SK-N-SH (cell line): ENCODE results near the gene SUPT5H. TPM values are rescaled to one million over a fixed set of nuclear protein-coding genes. Genes with fewer than 3 reads are reported as not detected.

Source experiments
- CTCF ChIA-PET: fragments of 300-600, 350-600 bp; formaldehyde crosslinking; extraction: SDS; loops from one replicate; lab custom pipeline; 2021; lab: Yijun Ruan, JAX
- POLR2A ChIA-PET: fragments of 350-600 bp; sonication (Branson Sonifier 250); formaldehyde crosslinking; extraction: SDS; loops from one replicate; lab custom pipeline; 2020; ENCODE audit warnings: antibody characterized with exemption, inconsistent platforms; lab: Yijun Ruan, JAX
- DNase-seq: peaks from one replicate; pipeline ENCODE4 v3.0.0; 2012
- H2AFZ ChIP-seq: fragments of 200-600 bp; sonication (generic); 2 replicates; pipeline ENCODE4 v1.8.1; 2016; ENCODE audit warnings: antibody characterized with exemption, mild to moderate bottlenecking, low read depth
- H3F3A ChIP-seq: fragments of 200-600 bp; sonication (generic); replicated peaks from 2 replicates; pipeline ENCODE3; 2016; ENCODE audit warnings: antibody characterized with exemption, mild to moderate bottlenecking; ENCODE audit not compliant: insufficient read depth
- H3K27ac ChIP-seq, 2 experiments: fragments of 200-500 bp in 1 of 2; fragments of 200-600 bp in 1 of 2; sonication (Bioruptor generic) in 1 of 2; sonication (generic), shearing (Covaris generic) in 1 of 2; 2 replicates each; pipeline versions ENCODE4 v1.5.1 to v1.6.1; 2014 to 2016; ENCODE audit warnings: low read depth in 2 of 2, inconsistent platforms in 1 of 2, low read length in 1 of 2, mild to moderate bottlenecking in 1 of 2, mixed read lengths in 1 of 2
- H3K27me3 ChIP-seq: fragments of 200-600 bp; sonication (generic), shearing (Covaris generic); 2 replicates; pipeline ENCODE4 v1.6.1; 2016; ENCODE audit warnings: mixed run types; ENCODE audit not compliant: insufficient read depth
- H3K36me3 ChIP-seq, 2 experiments: fragments of 200-500 bp in 1 of 2; fragments of 200-600 bp in 1 of 2; sonication (Bioruptor generic) in 1 of 2; sonication (generic) in 1 of 2; replicated peaks in 1 of 2; 2 replicates each; pipeline versions ENCODE3 to v1.5.1; 2014 to 2016; ENCODE audit warnings: low read length in 1 of 2, mild to moderate bottlenecking in 1 of 2; ENCODE audit not compliant: insufficient read depth in 2 of 2, control insufficient read depth in 1 of 2
- H3K4me1 ChIP-seq, 2 experiments: fragments of 200-500 bp in 1 of 2; fragments of 200-600 bp in 1 of 2; sonication (Bioruptor generic) in 1 of 2; sonication (generic), shearing (Covaris generic) in 1 of 2; 2 replicates each; pipeline versions ENCODE4 v1.5.1 to v1.6.1; 2014 to 2016; ENCODE audit warnings: low read depth in 1 of 2, low read length in 1 of 2, mixed run types in 1 of 2; ENCODE audit not compliant: insufficient read depth in 2 of 2, control insufficient read depth in 1 of 2
- H3K4me2 ChIP-seq: fragments of 200-600 bp; sonication (generic), shearing (Covaris generic); 2 replicates; pipeline ENCODE4 v1.6.1; 2017; ENCODE audit warnings: mixed run types
- H3K4me3 ChIP-seq, 2 experiments: fragments of 200-500 bp in 1 of 2; fragments of 200-600 bp in 1 of 2; sonication (Bioruptor generic) in 1 of 2; sonication (generic), shearing (Covaris generic) in 1 of 2; 2 replicates each; pipeline versions ENCODE4 v1.5.1 to v1.8.1; 2014 to 2016; ENCODE audit warnings: low read depth in 2 of 2, inconsistent platforms in 1 of 2, low read length in 1 of 2, mild to moderate bottlenecking in 1 of 2, mixed read lengths in 1 of 2, moderate library complexity in 1 of 2
- H3K79me2 ChIP-seq: fragments of 200-600 bp; sonication (generic); 2 replicates; pipeline ENCODE4 v1.8.1; 2017; ENCODE audit warnings: mild to moderate bottlenecking; ENCODE audit not compliant: insufficient read depth
- H3K9ac ChIP-seq: fragments of 200-600 bp; sonication (generic); 2 replicates; pipeline ENCODE4 v1.6.1; 2017; ENCODE audit warnings: mixed run types
- H3K9me2 ChIP-seq: fragments of 200-600 bp; sonication (generic); 2 replicates; pipeline ENCODE4 v1.6.1; 2017; ENCODE audit warnings: mixed run types
- H3K9me3 ChIP-seq: fragments of 200-600 bp; sonication (generic); 2 replicates; pipeline ENCODE4 v1.6.1; 2017; ENCODE audit warnings: mixed run types, mild to moderate bottlenecking, moderate library complexity
- H4K20me1 ChIP-seq: fragments of 200-600 bp; sonication (generic); 2 replicates; pipeline ENCODE4 v1.6.1; 2017; ENCODE audit warnings: mild to moderate bottlenecking, mixed run types; ENCODE audit not compliant: insufficient read depth
- CHD2 ChIP-seq: fragments of 150-350 bp; IDR thresholded peaks from 2 replicates; pipeline ENCODE4 v1.6.1; 2018; ENCODE audit warnings: low read length; ENCODE audit not compliant: partially characterized antibody
- ELF1 ChIP-seq: IDR thresholded peaks from 2 replicates; pipeline ENCODE4 v1.4.0; 2012
- EP300 ChIP-seq, 2 experiments: IDR thresholded peaks; 2 replicates each; pipeline versions ENCODE4 v1.4.0 to v1.6.1; 2012; ENCODE audit warnings: borderline replicate concordance in 1 of 2, low read depth in 1 of 2, low read length in 1 of 2
- EZH2phosphoT487 ChIP-seq: fragments of 200-600 bp; sonication (generic); IDR thresholded peaks from 2 replicates; pipeline ENCODE4 v1.6.1; 2017; ENCODE audit warnings: low read depth, mixed run types, mild to moderate bottlenecking, antibody characterized with exemption, moderate library complexity, borderline replicate concordance
- FOSL2 ChIP-seq: IDR thresholded peaks from 2 replicates; pipeline ENCODE4 v1.4.0; 2012; ENCODE audit warnings: low read depth, mild to moderate bottlenecking, moderate library complexity, borderline replicate concordance
- FOXJ3 ChIP-seq: sonication (generic); formaldehyde crosslinking; IDR thresholded peaks from 2 replicates; pipeline ENCODE4 v1.5.1; 2020; ENCODE audit warnings: mild to moderate bottlenecking, missing genetic modification reagents
- GABPA ChIP-seq: IDR thresholded peaks from 2 replicates; pipeline ENCODE4 v1.4.0; 2012; ENCODE audit warnings: low read depth, mild to moderate bottlenecking
- JUND ChIP-seq: IDR thresholded peaks from 2 replicates; pipeline ENCODE4 v1.4.0; 2012
- MEF2A ChIP-seq: IDR thresholded peaks from 2 replicates; pipeline ENCODE4 v1.4.0; 2012; ENCODE audit warnings: low read depth, borderline replicate concordance
- MXI1 ChIP-seq: IDR thresholded peaks from 2 replicates; pipeline ENCODE4 v1.6.1; 2012; ENCODE audit warnings: mild to moderate bottlenecking, low read depth, low read length, improper control_type of control experiment
- POLR2AphosphoS5 ChIP-seq: IDR thresholded peaks from 2 replicates; pipeline ENCODE4 v1.6.1; 2012; ENCODE audit warnings: low read depth, low read length
- RAD21 ChIP-seq: IDR thresholded peaks from 2 replicates; pipeline ENCODE4 v1.6.1; 2012; ENCODE audit warnings: mild to moderate bottlenecking, low read length
- SIN3A ChIP-seq: IDR thresholded peaks from 2 replicates; pipeline ENCODE4 v1.6.1; 2012; ENCODE audit warnings: low read depth, mild to moderate bottlenecking, low read length, moderate library complexity, borderline replicate concordance
- SMC3 ChIP-seq: IDR thresholded peaks from 2 replicates; pipeline ENCODE4 v1.6.1; 2012; ENCODE audit warnings: low read depth, low read length, improper control_type of control experiment
- TAF1 ChIP-seq: IDR thresholded peaks from 2 replicates; pipeline ENCODE4 v1.6.1; 2012; ENCODE audit warnings: low read depth, mild to moderate bottlenecking, low read length, moderate library complexity, borderline replicate concordance
- TCF12 ChIP-seq: IDR thresholded peaks from 2 replicates; pipeline ENCODE4 v1.4.0; 2012
- WGBS: methylation state at CpG from one replicate; pipeline ENCODE4 v1.1.6; 2017; ENCODE audit warnings: low lambda C conversion rate; 5-methylcytosine and 5-hydroxymethylcytosine counted together
- polyA plus RNA-seq, 3 experiments: library from polyadenylated mRNA; depleted of rRNA; stranded (reverse); fragments of >200 nt; gene quantifications; 2 replicates each; pipeline ENCODE4 v1.2.3, GENCODE V29; 2012
- TF ChIP-seq, protein P1 (sequence below): IDR thresholded peaks from 2 replicates; pipeline ENCODE4 v1.4.0; 2012; ENCODE audit warnings: low read depth, borderline replicate concordance
- TF ChIP-seq, protein P2 (sequence below): IDR thresholded peaks from 2 replicates; pipeline ENCODE4 v1.6.1; 2012; ENCODE audit warnings: mild to moderate bottlenecking, low read depth, low read length, moderate library complexity
- TF ChIP-seq, protein P3 (sequence below): IDR thresholded peaks from 2 replicates; pipeline ENCODE4; 2012
- TF ChIP-seq, protein P4 (sequence below): IDR thresholded peaks from 2 replicates; pipeline ENCODE4 v1.4.0; 2012; ENCODE audit warnings: low read depth
- TF ChIP-seq, protein P5 (sequence below): IDR thresholded peaks from 2 replicates; pipeline ENCODE4 v1.4.0; 2012; ENCODE audit warnings: low read depth, borderline replicate concordance
- TF ChIP-seq, protein P6 (sequence below): fragments of 200-600 bp; sonication (generic); IDR thresholded peaks from 2 replicates; pipeline ENCODE4 v1.6.1; 2017; ENCODE audit warnings: antibody characterized with exemption, mild to moderate bottlenecking, moderate library complexity

SUPT5H gene
- polyA plus RNA-seq, 1 of the 3 experiments (the other 2 are of a cell fraction) = 137 TPM

DNA sequence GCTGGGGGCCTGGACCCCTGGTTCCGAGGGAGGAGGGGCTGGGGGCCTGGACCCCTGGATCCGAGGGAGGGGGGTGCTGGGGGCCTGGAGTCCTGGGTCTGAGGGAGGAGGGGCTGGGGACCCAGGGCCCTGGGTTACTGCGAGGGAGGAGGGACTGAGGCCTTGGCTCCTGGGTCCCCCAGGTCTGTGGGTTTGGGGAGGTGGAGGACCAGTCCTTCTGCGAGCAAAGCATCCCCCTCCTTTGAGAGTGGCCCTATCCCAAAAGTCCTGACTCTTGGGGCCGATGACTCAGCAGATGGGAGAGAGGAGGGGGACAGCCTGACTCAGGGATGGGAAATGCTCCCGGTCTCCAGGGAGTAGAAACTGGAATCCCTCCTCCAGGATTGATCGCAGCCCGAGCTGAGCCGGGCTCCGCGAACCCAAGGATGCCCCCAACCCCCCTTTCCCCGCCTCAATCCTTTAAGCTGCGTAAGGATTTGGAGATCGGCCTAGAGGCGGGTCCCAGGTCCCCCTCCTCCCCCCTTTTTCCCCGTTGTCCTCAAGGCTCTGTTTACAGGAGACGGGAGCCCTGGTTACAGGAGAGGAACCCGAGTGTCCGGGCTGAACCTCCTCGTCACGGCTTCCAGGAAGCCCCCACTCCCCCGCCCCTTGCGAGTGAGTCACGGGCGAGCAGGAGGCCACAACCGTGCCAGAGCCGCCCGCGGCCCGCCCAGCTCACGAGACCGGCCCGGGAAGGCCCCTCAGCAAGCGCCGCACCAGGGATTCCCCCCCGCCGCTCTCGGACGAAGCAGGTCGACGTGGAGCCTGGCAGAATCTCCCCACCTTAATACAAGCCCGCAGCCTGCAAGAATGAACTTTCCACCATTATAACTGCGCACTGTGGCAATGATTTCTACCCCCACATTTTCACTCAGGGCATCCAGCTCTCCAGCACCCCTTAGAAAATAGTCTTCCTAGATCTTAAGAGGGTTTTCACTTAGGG lies 41.8 kb upstream of the SUPT5H start:
- Histone ChIP-seq H3F3A (peaks cover 44% of the 10 kb centered on the region), H3K9me2 (no peaks in the 10 kb centered on the region), H3K9ac (peak overlapping the region; percentile 97), H3K27me3 (no peaks in the 10 kb centered on the region), H3K79me2 (peaks cover 19% of the 10 kb centered on the region), H2AFZ (no peak overlapping the region), H4K20me1 (peaks cover 16% of the 10 kb centered on the region), H3K9me3 (no peaks in the 10 kb centered on the region), H3K4me3 (peak overlapping the region; percentile 41 to 54), H3K36me3 (peaks cover 0 to 7% of the 10 kb centered on the region in 2 experiments), H3K4me1 (peaks cover 22 to 31% of the 10 kb centered on the region in 2 experiments; a peak in 3 of 4 replicates), H3K27ac (peak overlapping the region; percentile 77 to 100), H3K4me2 (peak overlapping the region; percentile 98)
- 10% methylated on average over 17 of the region's 43 CpGs for WGBS
- ChIA-PET CTCF (no interaction called here), POLR2A (no interaction called here)
- no peak for DNase-seq
- TF ChIP-seq, protein P1, sequence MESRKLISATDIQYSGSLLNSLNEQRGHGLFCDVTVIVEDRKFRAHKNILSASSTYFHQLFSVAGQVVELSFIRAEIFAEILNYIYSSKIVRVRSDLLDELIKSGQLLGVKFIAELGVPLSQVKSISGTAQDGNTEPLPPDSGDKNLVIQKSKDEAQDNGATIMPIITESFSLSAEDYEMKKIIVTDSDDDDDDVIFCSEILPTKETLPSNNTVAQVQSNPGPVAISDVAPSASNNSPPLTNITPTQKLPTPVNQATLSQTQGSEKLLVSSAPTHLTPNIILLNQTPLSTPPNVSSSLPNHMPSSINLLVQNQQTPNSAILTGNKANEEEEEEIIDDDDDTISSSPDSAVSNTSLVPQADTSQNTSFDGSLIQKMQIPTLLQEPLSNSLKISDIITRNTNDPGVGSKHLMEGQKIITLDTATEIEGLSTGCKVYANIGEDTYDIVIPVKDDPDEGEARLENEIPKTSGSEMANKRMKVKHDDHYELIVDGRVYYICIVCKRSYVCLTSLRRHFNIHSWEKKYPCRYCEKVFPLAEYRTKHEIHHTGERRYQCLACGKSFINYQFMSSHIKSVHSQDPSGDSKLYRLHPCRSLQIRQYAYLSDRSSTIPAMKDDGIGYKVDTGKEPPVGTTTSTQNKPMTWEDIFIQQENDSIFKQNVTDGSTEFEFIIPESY = peak; percentile 72; the same call in 1 of the 2 replicates
- TF ChIP-seq, protein P2, sequence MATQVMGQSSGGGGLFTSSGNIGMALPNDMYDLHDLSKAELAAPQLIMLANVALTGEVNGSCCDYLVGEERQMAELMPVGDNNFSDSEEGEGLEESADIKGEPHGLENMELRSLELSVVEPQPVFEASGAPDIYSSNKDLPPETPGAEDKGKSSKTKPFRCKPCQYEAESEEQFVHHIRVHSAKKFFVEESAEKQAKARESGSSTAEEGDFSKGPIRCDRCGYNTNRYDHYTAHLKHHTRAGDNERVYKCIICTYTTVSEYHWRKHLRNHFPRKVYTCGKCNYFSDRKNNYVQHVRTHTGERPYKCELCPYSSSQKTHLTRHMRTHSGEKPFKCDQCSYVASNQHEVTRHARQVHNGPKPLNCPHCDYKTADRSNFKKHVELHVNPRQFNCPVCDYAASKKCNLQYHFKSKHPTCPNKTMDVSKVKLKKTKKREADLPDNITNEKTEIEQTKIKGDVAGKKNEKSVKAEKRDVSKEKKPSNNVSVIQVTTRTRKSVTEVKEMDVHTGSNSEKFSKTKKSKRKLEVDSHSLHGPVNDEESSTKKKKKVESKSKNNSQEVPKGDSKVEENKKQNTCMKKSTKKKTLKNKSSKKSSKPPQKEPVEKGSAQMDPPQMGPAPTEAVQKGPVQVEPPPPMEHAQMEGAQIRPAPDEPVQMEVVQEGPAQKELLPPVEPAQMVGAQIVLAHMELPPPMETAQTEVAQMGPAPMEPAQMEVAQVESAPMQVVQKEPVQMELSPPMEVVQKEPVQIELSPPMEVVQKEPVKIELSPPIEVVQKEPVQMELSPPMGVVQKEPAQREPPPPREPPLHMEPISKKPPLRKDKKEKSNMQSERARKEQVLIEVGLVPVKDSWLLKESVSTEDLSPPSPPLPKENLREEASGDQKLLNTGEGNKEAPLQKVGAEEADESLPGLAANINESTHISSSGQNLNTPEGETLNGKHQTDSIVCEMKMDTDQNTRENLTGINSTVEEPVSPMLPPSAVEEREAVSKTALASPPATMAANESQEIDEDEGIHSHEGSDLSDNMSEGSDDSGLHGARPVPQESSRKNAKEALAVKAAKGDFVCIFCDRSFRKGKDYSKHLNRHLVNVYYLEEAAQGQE = peak; percentile 20; the same call in 1 of the 2 replicates
- TF ChIP-seq ELF1 = peak; percentile 37; the same call in 1 of the 2 replicates
- TF ChIP-seq, protein P3, sequence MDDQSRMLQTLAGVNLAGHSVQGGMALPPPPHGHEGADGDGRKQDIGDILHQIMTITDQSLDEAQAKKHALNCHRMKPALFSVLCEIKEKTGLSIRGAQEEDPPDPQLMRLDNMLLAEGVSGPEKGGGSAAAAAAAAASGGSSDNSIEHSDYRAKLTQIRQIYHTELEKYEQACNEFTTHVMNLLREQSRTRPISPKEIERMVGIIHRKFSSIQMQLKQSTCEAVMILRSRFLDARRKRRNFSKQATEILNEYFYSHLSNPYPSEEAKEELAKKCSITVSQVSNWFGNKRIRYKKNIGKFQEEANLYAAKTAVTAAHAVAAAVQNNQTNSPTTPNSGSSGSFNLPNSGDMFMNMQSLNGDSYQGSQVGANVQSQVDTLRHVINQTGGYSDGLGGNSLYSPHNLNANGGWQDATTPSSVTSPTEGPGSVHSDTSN = peak; percentile 54; the same call in 1 of the 2 replicates
- TF ChIP-seq GABPA = no peak
- TF ChIP-seq, protein P4, sequence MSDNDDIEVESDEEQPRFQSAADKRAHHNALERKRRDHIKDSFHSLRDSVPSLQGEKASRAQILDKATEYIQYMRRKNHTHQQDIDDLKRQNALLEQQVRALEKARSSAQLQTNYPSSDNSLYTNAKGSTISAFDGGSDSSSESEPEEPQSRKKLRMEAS = peak; percentile 78
- no peak for TF ChIP-seq RAD21
- TF ChIP-seq MEF2A = no peak; the same call in 1 of the 2 replicates
- no peak for TF ChIP-seq MXI1
- TF ChIP-seq JUND = peak; percentile 78
- peak; percentile 88; the same call in 1 of the 2 replicates for TF ChIP-seq SIN3A
- TF ChIP-seq EZH2phosphoT487 = no peak
- TF ChIP-seq TCF12 = peak; percentile 45
- TF ChIP-seq SMC3 = no peak
- TF ChIP-seq FOXJ3 (CRISPR knock-in tag) = no peak
- TF ChIP-seq, protein P5, sequence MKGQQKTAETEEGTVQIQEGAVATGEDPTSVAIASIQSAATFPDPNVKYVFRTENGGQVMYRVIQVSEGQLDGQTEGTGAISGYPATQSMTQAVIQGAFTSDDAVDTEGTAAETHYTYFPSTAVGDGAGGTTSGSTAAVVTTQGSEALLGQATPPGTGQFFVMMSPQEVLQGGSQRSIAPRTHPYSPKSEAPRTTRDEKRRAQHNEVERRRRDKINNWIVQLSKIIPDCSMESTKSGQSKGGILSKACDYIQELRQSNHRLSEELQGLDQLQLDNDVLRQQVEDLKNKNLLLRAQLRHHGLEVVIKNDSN = 0 out of 2 replicates have a peak, but pooled peaks have one; percentile 12
- peak; percentile 7 for TF ChIP-seq CHD2
- TF ChIP-seq TAF1 = peak; percentile 49; the same call in 1 of the 2 replicates
- TF ChIP-seq, protein P6, sequence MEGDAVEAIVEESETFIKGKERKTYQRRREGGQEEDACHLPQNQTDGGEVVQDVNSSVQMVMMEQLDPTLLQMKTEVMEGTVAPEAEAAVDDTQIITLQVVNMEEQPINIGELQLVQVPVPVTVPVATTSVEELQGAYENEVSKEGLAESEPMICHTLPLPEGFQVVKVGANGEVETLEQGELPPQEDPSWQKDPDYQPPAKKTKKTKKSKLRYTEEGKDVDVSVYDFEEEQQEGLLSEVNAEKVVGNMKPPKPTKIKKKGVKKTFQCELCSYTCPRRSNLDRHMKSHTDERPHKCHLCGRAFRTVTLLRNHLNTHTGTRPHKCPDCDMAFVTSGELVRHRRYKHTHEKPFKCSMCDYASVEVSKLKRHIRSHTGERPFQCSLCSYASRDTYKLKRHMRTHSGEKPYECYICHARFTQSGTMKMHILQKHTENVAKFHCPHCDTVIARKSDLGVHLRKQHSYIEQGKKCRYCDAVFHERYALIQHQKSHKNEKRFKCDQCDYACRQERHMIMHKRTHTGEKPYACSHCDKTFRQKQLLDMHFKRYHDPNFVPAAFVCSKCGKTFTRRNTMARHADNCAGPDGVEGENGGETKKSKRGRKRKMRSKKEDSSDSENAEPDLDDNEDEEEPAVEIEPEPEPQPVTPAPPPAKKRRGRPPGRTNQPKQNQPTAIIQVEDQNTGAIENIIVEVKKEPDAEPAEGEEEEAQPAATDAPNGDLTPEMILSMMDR = no peak
- peak; percentile 70; the same call in 1 of the 2 replicates for TF ChIP-seq POLR2AphosphoS5
- peak; percentile 94 for TF ChIP-seq FOSL2
- TF ChIP-seq EP300 (IDR thresholded peaks at IDR 0.05; ENCODE audit: borderline replicate concordance in 1 of 2, low read depth in 1 of 2, low read length in 1 of 2) = peak; percentile 9 to 62; a peak in 1 of 4 replicates
